HG02870 (cell line): ENCODE results near the gene SFSWAP.
"Not testable (repeated sequence)": the region's sequence is repeated elsewhere in the genome, so short reads cannot be mapped to it uniquely, and the experiment has no call there.

Experiments
- ATAC-seq: cut with Tn5 transposase; IDR thresholded peaks from one replicate; pipeline ENCODE4 v1.9.1; 2021; ENCODE audit warnings: mild to moderate bottlenecking, moderate library complexity; ENCODE audit not compliant: unreplicated experiment

The SFSWAP gene

DNA sequence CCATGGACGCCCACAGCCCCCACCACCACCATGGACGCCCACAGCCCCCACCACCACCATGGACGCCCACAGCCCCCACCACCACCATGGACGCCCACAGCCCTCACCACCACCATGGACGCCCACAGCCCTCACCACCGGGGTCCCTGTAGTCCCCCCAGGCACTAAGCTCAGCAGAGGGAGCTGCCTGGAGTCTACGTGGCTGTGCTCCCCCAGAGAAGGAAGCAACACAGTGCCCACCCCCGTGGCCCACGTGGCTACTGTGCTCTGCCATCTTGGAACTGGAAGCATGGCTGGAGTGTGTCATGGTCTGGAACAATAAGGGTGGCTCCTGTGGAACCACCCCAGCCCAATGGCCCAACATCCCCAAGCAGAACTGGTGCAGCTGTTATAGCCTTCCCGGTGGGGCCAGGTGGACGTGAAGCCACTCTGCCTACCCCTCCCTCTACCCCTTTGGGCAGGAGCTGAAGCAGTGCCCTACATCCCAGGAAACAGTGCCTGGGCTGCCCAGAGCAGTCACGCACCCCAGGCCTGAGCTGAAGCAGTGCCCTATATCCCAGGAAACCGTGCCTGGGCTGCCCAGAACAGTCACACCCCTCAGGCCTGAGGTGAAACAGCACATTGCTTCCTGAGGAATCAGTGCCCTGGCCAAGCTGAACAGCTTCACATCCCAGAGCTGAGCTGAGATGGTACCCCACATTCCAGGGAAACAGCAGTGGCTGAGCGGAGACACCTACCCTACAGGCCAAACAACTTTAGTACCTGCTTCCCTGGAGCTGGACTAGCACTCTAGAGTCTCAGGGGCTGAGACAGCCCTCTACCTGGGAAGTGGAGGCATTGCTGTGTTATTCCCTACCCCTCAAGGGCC lies 9.0 kb upstream of the SFSWAP start:
- no peak for ATAC-seq

DNA sequence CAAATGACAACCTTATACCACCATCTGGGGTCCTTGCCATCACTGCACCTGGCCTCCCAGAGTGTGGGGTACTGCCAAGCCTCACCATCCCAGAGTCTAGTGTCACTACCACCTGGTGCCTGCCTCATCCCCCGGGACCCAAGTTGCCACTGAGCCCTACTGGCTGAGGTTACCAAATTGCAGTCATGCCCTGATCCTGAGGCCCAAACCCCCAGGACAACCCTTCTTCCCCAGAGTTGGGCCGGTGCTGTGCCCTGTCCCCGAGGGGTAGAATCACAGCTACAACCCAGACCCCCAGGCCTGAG lies 8.4 kb upstream of the SFSWAP start:
- ATAC-seq = no peak

DNA sequence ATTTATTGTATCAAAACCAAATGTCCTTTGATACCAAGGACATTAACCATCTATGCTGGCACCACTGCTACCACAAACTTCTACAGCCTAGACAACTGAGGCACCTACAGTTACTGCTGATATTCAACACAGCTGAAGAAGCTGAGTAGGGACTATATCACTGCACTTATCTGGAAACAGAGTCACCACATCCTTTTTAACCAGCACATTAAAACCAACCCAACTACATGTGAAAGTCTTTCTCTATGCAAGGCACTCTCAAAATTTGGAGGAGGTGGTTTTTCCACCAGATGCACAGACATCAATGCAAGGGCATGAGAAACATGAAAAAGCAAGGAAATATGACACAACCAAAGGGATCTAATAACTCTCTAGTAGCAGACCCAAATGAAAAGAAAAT lies 7.7 kb upstream of the SFSWAP start:
- no peak for ATAC-seq

DNA sequence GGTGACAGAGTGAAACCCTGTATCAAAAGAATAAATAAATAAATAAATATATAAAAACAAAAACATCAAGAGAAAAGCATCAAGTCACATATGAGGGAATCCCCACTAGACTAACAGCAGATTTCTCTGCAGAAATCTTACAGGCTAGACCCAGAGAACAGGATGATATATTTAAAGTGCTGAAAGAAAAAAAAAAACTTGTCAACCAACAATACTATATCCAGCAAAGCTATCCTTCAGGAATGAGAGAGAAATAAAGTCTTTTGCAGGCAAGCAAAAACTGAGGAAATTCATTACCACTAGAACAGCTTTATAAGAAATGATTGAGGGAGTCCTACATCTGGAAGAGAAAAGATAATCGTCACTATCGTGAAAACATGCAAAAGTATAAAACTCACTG lies 6.4 kb upstream of the SFSWAP start:
- no peak for ATAC-seq

DNA sequence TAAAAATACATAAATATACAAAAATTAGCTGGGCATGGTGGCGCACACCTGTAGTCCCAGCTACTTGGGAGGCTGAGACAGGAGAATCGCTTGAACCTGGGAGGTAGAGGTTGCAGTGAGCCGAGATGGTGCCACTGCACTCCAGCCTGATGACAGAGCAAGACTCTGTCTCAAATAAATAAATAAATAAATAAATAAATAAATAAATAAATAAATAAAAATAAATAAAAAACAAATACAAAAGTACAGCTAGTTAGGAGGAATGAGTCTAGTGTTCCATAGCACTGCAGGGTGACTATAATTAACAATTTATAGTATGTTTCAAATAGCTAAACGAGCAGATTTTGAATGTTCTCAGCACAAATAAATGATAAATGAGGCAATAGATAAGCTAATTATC lies 4.2 kb upstream of the SFSWAP start:
- not testable (repeated sequence) for ATAC-seq

DNA sequence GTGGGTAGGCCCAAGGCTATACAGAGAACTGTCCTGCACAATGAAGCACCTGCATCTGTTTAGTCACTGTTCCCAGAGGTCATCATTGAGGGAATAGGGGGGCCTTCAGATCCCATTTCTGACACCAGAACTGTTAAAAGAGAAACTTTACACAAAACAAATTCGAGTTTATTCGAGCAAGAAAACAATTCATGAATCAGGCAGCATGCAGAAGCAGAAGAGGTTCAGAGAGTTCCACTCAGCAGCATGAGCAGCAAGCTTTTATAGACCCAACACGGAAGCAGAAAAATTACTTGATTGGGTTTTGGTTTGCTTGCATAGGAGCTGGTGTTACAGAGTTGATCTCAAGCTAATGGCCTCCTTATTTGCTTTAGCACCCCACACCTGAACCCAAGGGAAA lies 1.7 kb upstream of the SFSWAP start:
- ATAC-seq = no peak

DNA sequence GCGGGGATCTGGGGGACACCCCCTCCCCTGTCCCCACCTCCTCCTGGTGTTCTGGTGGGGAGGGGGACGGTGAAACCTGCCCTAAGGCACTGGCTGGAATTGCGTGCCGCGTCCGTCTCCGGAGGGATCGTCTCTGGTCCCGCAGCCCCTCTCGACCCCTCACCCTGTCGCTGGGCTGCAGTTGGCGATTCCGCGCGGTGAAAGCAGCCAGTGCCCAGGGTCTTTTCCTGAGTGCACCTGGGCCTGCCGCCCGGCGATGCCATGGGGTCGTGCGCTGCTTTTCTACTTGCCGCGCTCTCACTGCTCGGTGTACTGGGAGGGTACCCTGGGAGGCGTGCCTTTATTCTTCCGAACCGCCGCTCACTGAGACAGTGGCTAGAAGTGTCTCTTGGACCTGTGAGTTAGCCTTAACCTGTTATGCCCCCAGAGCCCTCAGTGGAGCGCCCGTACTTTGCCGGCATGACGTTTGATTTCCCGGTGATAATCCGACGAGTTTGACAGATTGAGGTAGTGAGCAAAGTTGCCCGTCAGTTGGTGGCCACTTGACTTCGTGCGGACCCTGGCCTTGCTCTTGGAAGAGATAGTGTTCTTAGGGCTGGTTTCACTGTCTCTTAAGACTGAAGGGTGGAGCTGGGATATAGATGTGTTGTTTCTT lies 788 bp downstream of the SFSWAP start:
- ATAC-seq = no peak

DNA sequence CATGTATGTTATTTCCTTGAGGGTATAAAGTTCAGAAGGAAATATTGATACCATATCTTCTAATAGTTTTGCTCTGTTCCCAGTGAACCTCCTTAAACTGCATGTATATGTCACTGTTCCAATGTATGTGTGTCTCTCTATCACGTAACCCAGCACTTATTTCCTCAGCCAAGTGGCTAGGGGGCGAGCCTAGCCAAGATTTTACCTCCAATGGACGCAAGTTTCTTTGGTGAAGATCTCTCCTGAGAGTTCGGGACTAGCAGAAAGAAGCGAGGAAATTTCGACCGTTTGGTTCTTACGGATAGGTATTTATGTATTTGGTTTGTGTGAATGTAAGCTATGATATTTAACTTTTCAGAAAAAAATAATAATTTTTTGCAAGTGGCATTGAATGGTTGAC lies 2.5 kb downstream of the SFSWAP start:
- ATAC-seq = no peak

DNA sequence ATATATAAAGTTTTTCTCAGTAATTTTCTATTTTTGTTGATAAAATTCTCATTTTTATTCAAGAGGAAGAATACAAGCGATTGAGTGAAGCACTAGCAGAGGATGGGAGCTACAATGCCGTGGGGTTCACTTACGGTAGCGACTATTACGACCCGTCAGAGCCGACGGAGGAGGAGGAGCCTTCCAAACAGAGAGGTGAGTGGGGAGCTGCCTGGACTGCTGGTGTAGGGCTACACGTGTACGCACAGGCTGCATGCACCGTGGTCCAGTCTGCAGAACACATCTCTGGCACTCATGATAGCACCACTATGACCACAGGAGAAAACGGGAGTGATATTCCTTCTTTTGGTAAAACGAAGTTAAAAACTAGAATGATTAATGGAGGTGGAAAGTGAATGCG lies 3.9 kb downstream of the SFSWAP start:
- ATAC-seq = no peak

DNA sequence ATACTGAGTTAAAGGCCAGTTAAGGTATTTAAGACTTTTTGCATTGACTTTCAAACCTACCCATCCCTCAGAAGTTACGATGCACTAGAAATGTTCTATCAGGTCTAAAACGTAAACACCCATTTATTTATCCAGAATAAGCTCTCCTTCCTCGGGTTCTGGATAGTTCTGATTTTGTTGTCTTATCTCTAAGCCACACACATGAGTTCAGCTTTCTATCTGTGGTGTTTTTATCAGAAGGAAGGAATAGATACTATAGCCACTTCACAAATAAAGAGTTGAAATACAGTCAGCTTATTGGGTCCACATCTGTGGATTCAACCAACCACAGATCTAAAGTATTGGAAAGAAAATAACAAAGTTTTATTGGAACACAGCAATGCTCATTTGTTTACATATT lies 5.4 kb downstream of the SFSWAP start:
- no peak for ATAC-seq

DNA sequence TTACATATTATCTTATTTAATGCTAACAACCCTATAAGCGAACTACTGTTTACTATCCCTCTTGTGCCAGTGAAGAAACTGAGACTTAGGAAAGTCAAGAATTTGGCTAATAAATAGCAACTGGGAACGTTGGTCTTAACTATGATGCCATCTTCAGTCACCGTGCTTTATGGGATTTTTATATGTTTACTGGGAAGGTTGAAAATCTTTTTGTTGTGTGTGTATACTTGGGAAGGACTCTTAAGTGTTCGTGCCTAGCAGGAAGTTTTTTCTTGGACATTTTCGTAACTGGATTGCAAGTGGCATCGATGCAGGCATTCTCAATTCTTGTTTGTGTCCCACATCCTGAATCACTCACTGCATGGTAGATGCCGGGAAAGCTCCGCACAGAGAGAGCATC lies 9.4 kb downstream of the SFSWAP start:
- no peak for ATAC-seq

DNA sequence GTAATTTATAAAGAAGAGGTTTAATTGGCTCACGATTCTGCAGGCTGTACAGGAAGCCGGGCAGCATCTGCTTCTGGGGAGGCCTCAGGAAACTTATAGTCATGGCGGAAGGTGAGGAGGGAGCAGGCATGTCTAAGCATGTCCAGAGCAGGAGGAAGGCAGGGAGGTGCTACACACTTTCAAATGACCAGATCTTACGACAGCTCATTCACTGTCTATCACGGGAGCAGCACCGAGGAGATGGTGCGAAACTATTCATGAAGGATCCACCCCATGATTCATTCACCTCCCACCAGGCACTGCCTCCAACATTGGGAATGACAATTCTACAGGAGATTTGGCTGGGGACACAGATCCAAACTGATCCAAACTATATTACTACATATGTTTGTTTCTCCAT lies 10.0 kb downstream of the SFSWAP start:
- no peak for ATAC-seq

DNA sequence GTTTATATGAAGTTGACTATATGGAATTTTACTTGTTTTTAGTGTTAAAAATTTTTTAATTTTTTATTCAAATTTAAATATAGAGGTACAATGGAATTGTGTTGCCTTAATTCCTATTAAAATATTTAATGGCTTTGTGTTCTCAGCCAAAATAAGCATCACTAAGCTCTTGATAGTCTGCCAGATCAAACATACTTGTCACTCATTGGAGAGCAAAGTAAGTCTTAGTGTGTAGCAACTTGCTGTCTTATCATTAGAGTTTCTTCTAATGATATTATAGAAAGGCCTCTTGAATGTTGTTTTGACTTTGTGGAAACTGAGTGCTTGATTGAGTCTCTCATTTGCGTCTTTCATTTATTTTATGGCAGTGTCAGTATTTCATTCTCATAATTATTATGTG lies 10.7 kb downstream of the SFSWAP start:
- ATAC-seq = no peak

DNA sequence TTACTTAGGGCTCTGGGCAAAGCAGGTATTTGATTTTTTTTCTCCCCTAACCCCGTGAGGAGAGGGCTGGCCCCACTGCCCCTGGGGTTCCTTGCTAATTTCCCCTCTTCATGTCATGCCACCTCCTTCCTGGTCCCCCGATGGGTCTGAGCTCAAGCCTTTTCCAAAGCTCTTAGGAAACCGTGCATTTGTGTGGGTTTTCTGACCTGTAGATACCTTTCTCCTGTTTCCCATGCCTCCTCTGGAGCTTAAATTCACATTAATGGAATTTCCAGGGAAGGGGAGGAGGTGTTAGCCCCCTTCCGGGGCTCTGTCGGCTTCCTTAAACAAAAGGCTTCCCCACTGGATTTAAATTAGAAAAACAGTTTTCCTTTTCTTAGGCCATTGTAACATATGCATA lies 12.6 kb downstream of the SFSWAP start:
- no peak for ATAC-seq

DNA sequence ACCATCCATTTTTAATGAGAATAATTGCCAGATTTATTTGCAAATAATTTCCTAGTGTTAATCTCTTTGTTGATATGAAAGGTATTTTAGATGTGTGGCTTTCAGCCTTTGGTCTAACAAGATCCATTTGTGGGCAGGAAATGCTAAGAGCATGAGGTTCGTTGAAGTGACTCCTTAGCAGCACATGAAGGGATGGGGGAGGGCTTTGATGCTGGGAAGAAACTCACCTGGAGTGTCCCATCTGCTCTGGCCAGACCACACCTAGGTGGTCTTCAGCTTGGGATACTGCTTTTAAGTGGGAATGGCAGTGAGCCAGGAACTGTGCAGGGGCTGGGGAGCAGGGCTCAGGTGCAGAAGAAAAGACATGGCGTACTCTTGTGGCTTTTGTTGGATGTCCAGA lies 13.6 kb downstream of the SFSWAP start:
- ATAC-seq = no peak

DNA sequence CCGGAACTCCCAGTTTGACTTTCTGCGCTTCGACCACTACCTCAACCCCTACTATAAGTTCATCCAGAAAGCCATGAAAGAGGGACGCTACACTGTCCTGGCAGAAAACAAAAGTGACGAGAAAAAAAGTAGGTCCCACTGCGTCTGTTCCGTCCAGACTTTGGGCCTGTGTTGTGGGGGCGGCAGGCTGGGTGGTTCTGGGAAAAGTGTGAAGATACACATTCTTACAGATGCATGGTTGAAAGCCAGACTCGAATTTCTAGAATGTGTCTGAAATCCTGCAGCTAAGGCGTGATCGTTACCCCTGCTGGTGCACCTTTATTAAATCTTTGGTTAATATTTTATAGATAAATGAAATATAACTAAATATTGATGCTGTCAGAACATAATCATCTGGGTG lies 14.6 kb downstream of the SFSWAP start:
- ATAC-seq = no peak

DNA sequence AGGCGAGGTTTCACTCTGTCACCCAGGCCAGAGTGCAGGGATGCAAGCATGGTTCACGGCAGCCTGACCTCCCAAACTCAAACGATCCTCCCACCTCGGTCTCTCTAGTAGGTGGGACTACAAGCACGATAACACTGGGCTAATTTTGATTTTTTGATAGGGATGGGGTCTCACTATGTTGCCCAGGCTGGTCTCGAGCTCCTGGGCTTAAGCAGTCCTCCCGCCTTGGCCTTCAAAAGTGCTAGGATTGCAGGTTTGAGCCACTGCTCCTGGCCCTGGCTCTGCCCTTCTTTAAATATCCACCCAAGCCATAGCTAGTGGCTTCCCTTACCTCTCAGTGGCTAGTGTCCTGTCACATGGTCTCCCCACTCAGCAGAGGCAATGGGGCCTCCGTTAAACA lies 17.8 kb downstream of the SFSWAP start:
- ATAC-seq = no peak

DNA sequence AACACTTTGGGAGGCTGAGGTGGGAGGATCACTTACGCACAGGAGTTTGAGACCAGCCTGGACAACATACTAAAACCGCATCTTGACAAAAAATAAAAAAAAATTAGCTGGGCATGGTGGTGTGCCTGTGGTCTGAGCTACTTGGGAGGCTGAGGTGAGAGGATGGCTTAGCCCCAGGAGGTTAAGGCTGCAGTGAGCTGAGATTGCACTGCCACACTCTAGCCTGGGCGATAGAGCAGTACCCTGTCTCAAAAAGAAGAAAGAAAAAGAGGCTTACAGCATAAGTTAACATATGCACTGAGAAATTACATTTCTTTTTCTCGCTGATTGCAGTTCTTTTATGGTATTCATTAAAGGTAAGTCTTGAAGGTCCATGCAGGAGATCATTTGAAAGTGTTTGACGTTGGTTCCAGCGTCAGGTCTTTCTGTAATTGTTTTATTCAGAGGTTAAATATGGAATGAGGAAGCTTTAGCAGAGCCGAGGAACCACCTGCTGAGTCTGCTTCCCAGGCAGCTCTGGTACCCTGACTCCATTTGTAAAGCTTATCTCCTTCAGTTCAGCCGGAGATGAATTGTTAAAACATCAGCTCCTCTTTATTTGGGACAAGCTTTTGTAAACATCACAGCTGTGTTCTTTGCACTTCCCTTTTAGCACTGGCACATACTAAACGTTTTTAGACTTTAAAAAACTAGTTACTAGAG lies 18.5 kb downstream of the SFSWAP start:
- no peak for ATAC-seq

DNA sequence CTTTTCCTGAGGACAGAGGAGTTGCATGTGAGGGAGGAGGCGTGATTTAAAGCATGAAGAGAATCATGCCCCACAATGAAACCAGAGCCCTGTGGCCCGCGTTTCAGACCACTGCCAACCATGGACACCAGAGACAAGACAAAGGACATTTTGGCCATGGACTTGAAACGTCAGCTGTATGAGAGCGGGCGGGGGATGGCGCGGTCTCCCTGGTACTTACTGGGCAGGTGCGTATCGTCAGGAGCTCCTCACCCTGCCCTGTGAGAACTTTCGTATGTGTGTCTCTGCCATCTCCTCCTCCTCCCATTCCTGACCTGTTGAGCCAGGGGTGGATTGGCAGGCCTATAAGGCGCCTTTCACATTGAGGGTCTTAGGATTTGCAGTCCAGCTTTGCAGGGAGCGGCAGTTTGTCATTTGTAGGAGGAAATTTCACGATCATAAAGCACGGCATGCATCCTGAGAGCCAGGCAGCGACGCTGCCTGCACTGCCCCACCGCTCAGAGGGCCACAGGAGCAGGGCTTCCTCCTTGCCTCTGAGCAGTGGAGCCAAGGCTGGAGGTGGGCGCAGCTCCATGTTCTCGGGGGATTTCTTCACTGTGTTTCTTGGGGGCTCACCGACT lies 22.2 kb downstream of the SFSWAP start:
- no peak for ATAC-seq

DNA sequence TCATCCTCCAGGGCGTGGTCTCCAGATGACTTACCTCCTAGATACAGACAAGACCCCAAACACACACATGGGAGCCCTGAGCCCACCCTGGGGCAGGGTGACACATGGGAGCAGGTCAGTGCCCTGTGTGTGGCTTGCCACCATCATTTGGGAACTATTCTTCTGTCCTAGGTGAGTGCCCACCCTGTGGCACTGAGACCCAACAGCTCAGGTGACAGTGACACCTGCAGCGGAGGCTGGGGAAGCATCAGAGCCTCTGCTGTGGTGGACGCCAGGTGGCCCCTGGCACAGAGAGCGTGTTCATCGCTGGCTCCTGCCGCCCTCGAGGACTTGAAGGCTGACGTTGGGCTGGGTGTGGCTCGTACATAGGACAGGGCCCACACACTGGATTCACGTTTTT lies 23.0 kb downstream of the SFSWAP start:
- no peak for ATAC-seq

DNA sequence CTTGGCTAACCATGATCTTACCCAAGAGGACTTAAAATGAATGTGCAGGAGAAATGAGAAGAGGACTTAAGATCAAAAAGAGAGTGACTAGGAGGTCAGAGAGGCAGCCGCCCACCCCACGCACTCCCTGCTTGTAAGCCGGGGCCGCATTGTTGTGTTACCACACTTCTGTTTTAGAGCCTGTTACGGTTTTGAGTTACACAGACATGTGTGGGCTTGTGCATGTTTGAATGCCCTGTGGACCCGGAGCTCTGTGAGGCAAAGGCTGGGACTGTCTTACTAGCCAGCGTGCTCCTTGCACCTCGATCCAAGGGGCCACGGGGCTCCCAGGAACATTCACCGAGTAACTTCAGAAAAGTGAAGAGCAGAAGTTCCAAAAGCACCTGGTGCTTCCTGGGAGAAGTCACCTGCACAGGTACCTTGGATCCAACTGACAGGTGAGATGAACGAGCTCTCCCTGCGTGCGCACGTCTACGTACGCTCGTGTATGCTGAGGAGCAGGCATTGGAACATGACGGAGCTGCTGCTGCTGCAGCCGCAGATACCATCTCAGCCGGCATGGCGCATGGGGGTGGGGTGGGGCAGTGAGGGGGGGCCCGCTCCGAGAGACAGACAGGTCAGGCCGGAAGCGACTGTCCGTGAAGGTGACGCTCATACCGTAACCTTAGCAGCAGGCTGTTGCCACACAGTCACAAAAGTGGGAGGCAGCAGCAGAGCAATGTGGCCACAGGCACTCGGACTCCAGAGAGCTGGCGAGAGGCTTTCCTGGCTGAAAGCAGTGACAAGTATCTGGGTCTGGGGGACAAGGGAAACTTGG lies 23.7 kb downstream of the SFSWAP start:
- ATAC-seq = no peak
